ENCODE measurements around the gene HGFAC. TPM values are rescaled to one million over a fixed set of nuclear protein-coding genes. Genes with fewer than 3 reads are reported as not detected.

HGFAC gene
- polyA plus RNA-seq, 1 of the 3 experiments (the other 2 are of a cell fraction) = 0.43 TPM

GRCh38 chr4:3462321-3462789, 20.6 kb downstream of the HGFAC start (continued):
- no peak for TF ChIP-seq USF1 (IDR thresholded peaks at IDR 0.05; ENCODE audit: borderline replicate concordance, low read depth)
- no peak for TF ChIP-seq FOXJ3 (CRISPR knock-in tag; IDR thresholded peaks at IDR 0.05)
- TF ChIP-seq ELF1 (IDR thresholded peaks at IDR 0.05) = no peak
- no peak for TF ChIP-seq RFX5 (IDR thresholded peaks at IDR 0.05; ENCODE audit: low read length)
- no peak for TF ChIP-seq SIN3A (IDR thresholded peaks at IDR 0.05; ENCODE audit: borderline replicate concordance, low read depth, low read length)
- TF ChIP-seq NRF1 (IDR thresholded peaks at IDR 0.05; ENCODE audit: low read depth, low read length) = no peak
- no peak for TF ChIP-seq ZBTB33 (IDR thresholded peaks at IDR 0.05; ENCODE audit: borderline replicate concordance, low read depth)

GRCh38 chr4:3462790-3463415, 21.1 kb downstream of the HGFAC start, which contains the start of gene DOK7:
Gene DOK7, plus strand, starts transcription at chr4:3463306. Its CDS starts 70 bp downstream, at chr4:3463376.
- DNase-seq = peak; percentile 72
- Histone ChIP-seq H3K9me2 (no peaks in the 10 kb centered on the region), H3K4me2 (no peak within 1 kb of the TSS), H3K27me3 (ENCODE audit: insufficient read depth) (no peaks in the 10 kb centered on the region; the same call in 1 of the 2 replicates), H4K20me1 (ENCODE audit: insufficient read depth) (no peaks in the 10 kb centered on the region), H3K79me2 (ENCODE audit: insufficient read depth) (no peaks in the 10 kb centered on the region), H3K36me3 (replicated peaks in 1 of 2; ENCODE audit: control insufficient read depth in 1 of 2, insufficient read depth in 2 of 2, low read length in 1 of 2) (no peaks in the 10 kb centered on the region), H3K9me3 (no peaks in the 10 kb centered on the region), H3F3A (replicated peaks; ENCODE audit: insufficient read depth) (no peaks in the 10 kb centered on the region), H3K4me1 (ENCODE audit: control insufficient read depth in 1 of 2, insufficient read depth in 2 of 2, low read depth in 1 of 2, low read length in 1 of 2) (no peaks in the 10 kb centered on the region; a peak in 1 of 4 replicates), H2AFZ (ENCODE audit: low read depth) (no peak within 1 kb of the TSS), H3K4me3 (ENCODE audit: low read depth in 2 of 2, low read length in 1 of 2) (peak within 1 kb of the TSS in 1 of 2 experiments; percentile 35; a peak in 2 of 4 replicates), H3K9ac (no peak within 1 kb of the TSS), H3K27ac (ENCODE audit: low read depth in 2 of 2, low read length in 1 of 2) (no peak within 1 kb of the TSS)
- POLR2A ChIA-PET = no interaction called here
- WGBS (ENCODE audit: low lambda C conversion rate) = 100% methylated on average over 3 of the region's 44 CpGs
- no peak for TF ChIP-seq GABPA (IDR thresholded peaks at IDR 0.05; ENCODE audit: low read depth)
- TF ChIP-seq ZBTB33 (IDR thresholded peaks at IDR 0.05; ENCODE audit: borderline replicate concordance, low read depth) = no peak
- no peak for TF ChIP-seq FOSL2 (IDR thresholded peaks at IDR 0.05; ENCODE audit: borderline replicate concordance, low read depth)
- TF ChIP-seq MEF2A (IDR thresholded peaks at IDR 0.05; ENCODE audit: borderline replicate concordance, low read depth) = no peak
- no peak for TF ChIP-seq FOXM1 (IDR thresholded peaks at IDR 0.05; ENCODE audit: low read depth)
- no peak for TF ChIP-seq POLR2AphosphoS5 (IDR thresholded peaks at IDR 0.05; ENCODE audit: low read depth, low read length)
- no peak for TF ChIP-seq CTCF (IDR thresholded peaks at IDR 0.05)
- TF ChIP-seq MAX (IDR thresholded peaks at IDR 0.05; ENCODE audit: low read depth) = no peak
- TF ChIP-seq RCOR1 (IDR thresholded peaks at IDR 0.05; ENCODE audit: low read length) = no peak
- no peak for TF ChIP-seq SIN3A (IDR thresholded peaks at IDR 0.05; ENCODE audit: borderline replicate concordance, low read depth, low read length)
- CTCF ChIA-PET = interaction anchor here (0.8 to 2.0 kb wide), 5 partner anchors 10 to 117 kb away, joined by 3 to 9 read pairs (median 4); no protein-coding TSS in a partner anchor
